ENCODE data around the gene BAIAP2L2. TPM values are rescaled to one million over a fixed set of nuclear protein-coding genes. Genes with fewer than 3 reads are reported as not detected.

BAIAP2L2 gene
- total RNA-seq, 4 donors from 2014 or later, result 0.58 TPM; not detected in 3

GRCh38 chr22:38133331-38133730 lies 22.8 kb upstream of the BAIAP2L2 start:
- no CpG with 5 or more reads among the region's 4 CpGs for WGBS, 2 donors (ENCODE audit: low coverage in 1 of 2)
- TF ChIP-seq EP300 (IDR thresholded peaks at IDR 0.05), result no peak
- TF ChIP-seq POLR2AphosphoS5 (IDR thresholded peaks at IDR 0.05), result no peak
- no peak for TF ChIP-seq POLR2A (IDR thresholded peaks at IDR 0.05)
- TF ChIP-seq, protein P1, sequence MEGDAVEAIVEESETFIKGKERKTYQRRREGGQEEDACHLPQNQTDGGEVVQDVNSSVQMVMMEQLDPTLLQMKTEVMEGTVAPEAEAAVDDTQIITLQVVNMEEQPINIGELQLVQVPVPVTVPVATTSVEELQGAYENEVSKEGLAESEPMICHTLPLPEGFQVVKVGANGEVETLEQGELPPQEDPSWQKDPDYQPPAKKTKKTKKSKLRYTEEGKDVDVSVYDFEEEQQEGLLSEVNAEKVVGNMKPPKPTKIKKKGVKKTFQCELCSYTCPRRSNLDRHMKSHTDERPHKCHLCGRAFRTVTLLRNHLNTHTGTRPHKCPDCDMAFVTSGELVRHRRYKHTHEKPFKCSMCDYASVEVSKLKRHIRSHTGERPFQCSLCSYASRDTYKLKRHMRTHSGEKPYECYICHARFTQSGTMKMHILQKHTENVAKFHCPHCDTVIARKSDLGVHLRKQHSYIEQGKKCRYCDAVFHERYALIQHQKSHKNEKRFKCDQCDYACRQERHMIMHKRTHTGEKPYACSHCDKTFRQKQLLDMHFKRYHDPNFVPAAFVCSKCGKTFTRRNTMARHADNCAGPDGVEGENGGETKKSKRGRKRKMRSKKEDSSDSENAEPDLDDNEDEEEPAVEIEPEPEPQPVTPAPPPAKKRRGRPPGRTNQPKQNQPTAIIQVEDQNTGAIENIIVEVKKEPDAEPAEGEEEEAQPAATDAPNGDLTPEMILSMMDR (IDR thresholded peaks at IDR 0.05), result no peak
- Histone ChIP-seq H3K27ac (no peak overlapping the region), H3K27me3 (no peaks in the 10 kb centered on the region), H3K4me3 (no peak overlapping the region), H3K36me3 (peaks cover 0 to 87% of the 10 kb centered on the region in 2 donors), H3K9me3 (no peaks in the 10 kb centered on the region), H3K4me1 (no peaks in the 10 kb centered on the region)
- ATAC-seq, result no peak

DNA sequence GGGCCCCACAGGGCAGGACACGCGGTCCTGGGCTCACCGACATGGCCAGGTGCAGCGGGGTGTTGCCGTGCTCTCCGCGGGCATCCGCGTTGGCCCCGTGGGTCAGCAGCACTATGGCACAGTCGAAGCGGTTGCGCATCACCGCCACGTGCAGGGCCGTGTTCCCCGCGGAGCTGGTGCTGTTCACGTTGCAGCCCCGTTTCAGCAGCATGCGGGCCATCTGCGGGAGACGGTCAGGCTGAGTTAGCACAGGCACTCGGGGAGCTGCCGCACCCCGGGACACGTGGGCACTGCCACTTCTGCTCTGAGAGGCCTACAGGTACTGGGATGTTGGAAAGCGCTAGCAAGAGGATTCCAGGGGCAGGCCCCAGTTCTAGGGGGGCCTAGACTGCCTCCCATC lies 22.3 kb upstream of the BAIAP2L2 start:
- Histone ChIP-seq H3K4me3 (no peak overlapping the region), H3K27ac (no peak overlapping the region), H3K9me3 (no peaks in the 10 kb centered on the region), H3K4me1 (no peaks in the 10 kb centered on the region), H3K36me3 (peaks cover 0 to 87% of the 10 kb centered on the region in 2 donors), H3K27me3 (no peaks in the 10 kb centered on the region)
- TF ChIP-seq, protein P1 (IDR thresholded peaks at IDR 0.05), result no peak
- no peak for TF ChIP-seq POLR2AphosphoS5 (IDR thresholded peaks at IDR 0.05)
- no peak for TF ChIP-seq EP300 (IDR thresholded peaks at IDR 0.05)
- TF ChIP-seq POLR2A (IDR thresholded peaks at IDR 0.05), result no peak
- ATAC-seq, result no peak
- 95% methylated on average over 23 of the region's 28 CpGs; no CpG with 5 or more reads in 1 of the 2 donors for WGBS, 2 donors (ENCODE audit: low coverage in 1 of 2)

DNA sequence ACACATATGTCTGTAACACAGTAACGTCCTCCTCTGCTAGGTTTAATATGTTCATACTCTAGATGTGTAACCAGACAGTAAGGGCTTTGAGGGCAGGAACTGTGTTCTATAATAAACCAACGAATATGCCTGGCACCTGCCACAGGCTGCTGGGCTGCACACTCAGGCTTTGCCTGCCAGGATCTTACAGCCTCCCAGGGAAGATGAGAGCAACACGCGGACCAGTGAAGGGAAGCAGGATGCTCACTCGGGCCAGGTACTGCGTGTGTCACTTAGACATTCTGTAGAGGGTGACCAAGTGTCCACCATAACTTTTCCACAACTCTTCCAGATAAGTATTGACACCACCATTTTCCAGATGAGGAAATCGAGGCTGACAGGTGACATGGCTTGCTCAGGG lies 21.7 kb upstream of the BAIAP2L2 start:
- no peaks in the 10 kb centered on the region for H3K4me1 ChIP-seq
- H3K36me3 ChIP-seq, result peaks cover 0 to 87% of the 10 kb centered on the region in 2 donors
- no peak overlapping the region for H3K4me3 ChIP-seq
- WGBS, 2 donors (ENCODE audit: low coverage in 1 of 2), result 86 to 97% methylated on average over 6 to 7 of the region's 7 CpGs
- no peaks in the 10 kb centered on the region for H3K27me3 ChIP-seq
- no peaks in the 10 kb centered on the region for H3K9me3 ChIP-seq
- TF ChIP-seq, protein P1 (IDR thresholded peaks at IDR 0.05), result no peak
- no peak for TF ChIP-seq EP300 (IDR thresholded peaks at IDR 0.05)
- no peak for TF ChIP-seq POLR2A (IDR thresholded peaks at IDR 0.05)
- TF ChIP-seq POLR2AphosphoS5 (IDR thresholded peaks at IDR 0.05), result no peak
- peak overlapping the region in 1 of 4 donors; percentile 41 for H3K27ac ChIP-seq
- no peak for ATAC-seq

GRCh38 chr22:38131399-38131798 lies 20.9 kb upstream of the BAIAP2L2 start:
- no peak overlapping the region for H3K4me3 ChIP-seq
- no peaks in the 10 kb centered on the region for H3K9me3 ChIP-seq
- ATAC-seq, result no peak
- TF ChIP-seq EP300 (IDR thresholded peaks at IDR 0.05) (no peak), POLR2A (IDR thresholded peaks at IDR 0.05) (no peak), POLR2AphosphoS5 (IDR thresholded peaks at IDR 0.05) (no peak)
- peak overlapping the region in 2 of 4 donors; percentile 5 to 41 for H3K27ac ChIP-seq
- H3K36me3 ChIP-seq, result peaks cover 0 to 89% of the 10 kb centered on the region in 2 donors
- no peaks in the 10 kb centered on the region for H3K4me1 ChIP-seq
- no peaks in the 10 kb centered on the region for H3K27me3 ChIP-seq
- 45 to 58% methylated on average over 2 of the region's 2 CpGs for WGBS, 2 donors (ENCODE audit: low coverage in 1 of 2)

DNA sequence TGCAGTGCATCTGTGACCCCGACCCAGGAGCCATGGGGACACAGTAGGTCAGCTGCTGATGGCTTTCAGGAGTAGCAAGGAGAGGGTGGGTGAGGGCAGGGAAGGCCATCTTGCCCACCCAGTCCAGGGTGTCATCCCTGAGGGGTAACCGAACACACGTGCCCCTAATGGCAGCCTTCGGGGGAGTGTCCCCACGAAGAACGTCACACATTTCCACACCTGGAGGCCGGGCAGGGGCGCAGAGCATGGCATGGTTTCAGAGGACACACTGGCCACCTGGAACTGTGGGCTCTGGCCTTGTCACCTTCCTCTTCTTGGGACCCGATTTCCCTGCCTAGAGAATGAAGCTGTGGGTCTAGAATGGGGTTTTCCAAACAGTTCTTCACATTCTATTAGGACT lies 19.4 kb upstream of the BAIAP2L2 start:
- Histone ChIP-seq H3K4me3 (no peak overlapping the region), H3K27ac (no peak overlapping the region), H3K9me3 (no peaks in the 10 kb centered on the region), H3K36me3 (peaks cover 0 to 89% of the 10 kb centered on the region in 2 donors), H3K4me1 (no peaks in the 10 kb centered on the region), H3K27me3 (no peaks in the 10 kb centered on the region)
- WGBS, 2 donors (ENCODE audit: low coverage in 1 of 2), result 96% methylated on average over 7 of the region's 9 CpGs; no CpG with 5 or more reads in 1 of the 2 donors
- TF ChIP-seq POLR2AphosphoS5 (IDR thresholded peaks at IDR 0.05), result no peak
- TF ChIP-seq POLR2A (IDR thresholded peaks at IDR 0.05), result no peak
- TF ChIP-seq, protein P1 (IDR thresholded peaks at IDR 0.05), result no peak
- TF ChIP-seq EP300 (IDR thresholded peaks at IDR 0.05), result no peak
- no peak for ATAC-seq
